Activated naive CD8-positive, alpha-beta T cell treated with anti-CD3 and anti-CD28 coated beads, Interleukin-2, amount 50 U/mL, for 24 hours (primary cell): ENCODE measurements around the gene TMC1.

Experiments
- ATAC-seq: fragments of 150-1000 bp; cut with Tn5 transposase; one replicate; pipeline ENCODE4 v1.10.0; 2021
- DNase-seq: peaks from one replicate; pipeline ENCODE4 v3.0.0; 2021
- H3K27ac Mint-ChIP-seq: one replicate; pipeline ENCODE4 v1.8.0; 2021; ENCODE audit warnings: mild to moderate bottlenecking, mixed read lengths
- H3K27me3 Mint-ChIP-seq: one replicate; pipeline ENCODE4 v1.8.0; 2021; ENCODE audit warnings: mixed read lengths
- H3K36me3 Mint-ChIP-seq: one replicate; pipeline ENCODE4 v1.8.0; 2021; ENCODE audit warnings: low read depth, mixed read lengths
- H3K4me1 Mint-ChIP-seq: one replicate; pipeline ENCODE4 v1.8.0; 2021; ENCODE audit warnings: mixed read lengths
- H3K4me3 Mint-ChIP-seq: one replicate; pipeline ENCODE4 v1.8.0; 2021; ENCODE audit warnings: mild to moderate bottlenecking, moderate library complexity, mixed read lengths
- H3K9me3 Mint-ChIP-seq: one replicate; pipeline ENCODE4 v1.8.0; 2021; ENCODE audit warnings: mixed read lengths

TMC1 gene

GRCh38 chr9:72635197-72635596 lies 113.8 kb downstream of the TMC1 start:
- H3K4me1 Mint-ChIP-seq, result peaks cover 16% of the 10 kb centered on the region
- H3K9me3 Mint-ChIP-seq, result peaks cover 13% of the 10 kb centered on the region
- no peak overlapping the region for H3K27ac Mint-ChIP-seq
- H3K36me3 Mint-ChIP-seq, result no peaks in the 10 kb centered on the region
- ATAC-seq, result peak; percentile 66
- DNase-seq, result peak; percentile 7
- no peak overlapping the region for H3K4me3 Mint-ChIP-seq
- peaks cover 4% of the 10 kb centered on the region for H3K27me3 Mint-ChIP-seq

- H3K9me3 Mint-ChIP-seq, result peaks cover 12% of the 10 kb centered on the region
- H3K27ac Mint-ChIP-seq, result no peak overlapping the region
- H3K27me3 Mint-ChIP-seq, result peaks cover 6% of the 10 kb centered on the region
- H3K4me1 Mint-ChIP-seq, result peaks cover 16% of the 10 kb centered on the region
- DNase-seq (no peak), ATAC-seq (no peak)
- no peak overlapping the region for H3K4me3 Mint-ChIP-seq
- no peaks in the 10 kb centered on the region for H3K36me3 Mint-ChIP-seq
Measured at GRCh38 chr9:72636621-72637020, 115.2 kb downstream of the TMC1 start.

GRCh38 chr9:72643651-72644050 lies 122.2 kb downstream of the TMC1 start:
- Mint-ChIP-seq H3K27me3 (peaks cover 5% of the 10 kb centered on the region), H3K4me3 (no peak overlapping the region), H3K4me1 (peaks cover under 1% of the 10 kb centered on the region), H3K27ac (no peak overlapping the region), H3K36me3 (no peaks in the 10 kb centered on the region), H3K9me3 (no peaks in the 10 kb centered on the region)
- DNase-seq (no peak), ATAC-seq (no peak)

GRCh38 chr9:72646061-72646460 lies 124.7 kb downstream of the TMC1 start:
- Mint-ChIP-seq H3K4me1 (peaks cover 3% of the 10 kb centered on the region), H3K9me3 (no peaks in the 10 kb centered on the region), H3K36me3 (no peaks in the 10 kb centered on the region), H3K4me3 (no peak overlapping the region), H3K27me3 (peaks cover 3% of the 10 kb centered on the region), H3K27ac (no peak overlapping the region)
- ATAC-seq, result no peak
- no peak for DNase-seq

GRCh38 chr9:72648324-72649126 lies 127.1 kb downstream of the TMC1 start:
- ATAC-seq, result no peak
- no peaks in the 10 kb centered on the region for H3K36me3 Mint-ChIP-seq

GRCh38 chr9:72649127-72649442 lies 127.7 kb downstream of the TMC1 start:
- peaks cover 3% of the 10 kb centered on the region for H3K4me1 Mint-ChIP-seq
- no peak overlapping the region for H3K4me3 Mint-ChIP-seq
- no peaks in the 10 kb centered on the region for H3K9me3 Mint-ChIP-seq
- H3K27ac Mint-ChIP-seq, result no peak overlapping the region
- peaks cover 7% of the 10 kb centered on the region for H3K27me3 Mint-ChIP-seq
- DNase-seq, result no peak
- no peak for ATAC-seq
- H3K36me3 Mint-ChIP-seq, result no peaks in the 10 kb centered on the region

More at GRCh38 chr9:72648324-72649126, 127.1 kb downstream of the TMC1 start:
- H3K4me1 Mint-ChIP-seq, result peaks cover 3% of the 10 kb centered on the region
- peaks cover 7% of the 10 kb centered on the region for H3K27me3 Mint-ChIP-seq
- H3K4me3 Mint-ChIP-seq, result no peak overlapping the region
- no peaks in the 10 kb centered on the region for H3K9me3 Mint-ChIP-seq
- DNase-seq, result no peak
- no peak overlapping the region for H3K27ac Mint-ChIP-seq

GRCh38 chr9:72650206-72650605 lies 128.8 kb downstream of the TMC1 start:
- Mint-ChIP-seq H3K4me3 (no peak overlapping the region), H3K27ac (no peak overlapping the region), H3K36me3 (no peaks in the 10 kb centered on the region), H3K4me1 (peaks cover 3% of the 10 kb centered on the region), H3K27me3 (peaks cover 10% of the 10 kb centered on the region), H3K9me3 (no peaks in the 10 kb centered on the region)
- DNase-seq (no peak), ATAC-seq (no peak)

GRCh38 chr9:72656021-72656420 lies 134.6 kb downstream of the TMC1 start:
- no peak for ATAC-seq
- peaks cover 14% of the 10 kb centered on the region for H3K27me3 Mint-ChIP-seq

GRCh38 chr9:72657023-72657422 lies 135.6 kb downstream of the TMC1 start:
- Mint-ChIP-seq H3K27ac (no peak overlapping the region), H3K9me3 (no peaks in the 10 kb centered on the region), H3K4me3 (no peak overlapping the region), H3K4me1 (no peaks in the 10 kb centered on the region), H3K27me3 (peaks cover 11% of the 10 kb centered on the region), H3K36me3 (no peaks in the 10 kb centered on the region)
- DNase-seq (no peak), ATAC-seq (no peak)

More at GRCh38 chr9:72656021-72656420, 134.6 kb downstream of the TMC1 start:
- Mint-ChIP-seq H3K9me3 (no peaks in the 10 kb centered on the region), H3K27ac (no peak overlapping the region), H3K4me1 (no peaks in the 10 kb centered on the region), H3K36me3 (no peaks in the 10 kb centered on the region), H3K4me3 (no peak overlapping the region)
- no peak for DNase-seq

- Mint-ChIP-seq H3K4me1 (no peaks in the 10 kb centered on the region), H3K27ac (no peak overlapping the region)
Measured at GRCh38 chr9:72658703-72659102, 137.3 kb downstream of the TMC1 start.

GRCh38 chr9:72661401-72662135 lies 140.2 kb downstream of the TMC1 start:
- ATAC-seq (no peak), DNase-seq (no peak)
- Mint-ChIP-seq H3K36me3 (no peaks in the 10 kb centered on the region), H3K27ac (no peak overlapping the region), H3K27me3 (peaks cover 8% of the 10 kb centered on the region), H3K9me3 (no peaks in the 10 kb centered on the region), H3K4me3 (no peak overlapping the region), H3K4me1 (no peaks in the 10 kb centered on the region)

More at GRCh38 chr9:72658703-72659102, 137.3 kb downstream of the TMC1 start:
- H3K36me3 Mint-ChIP-seq, result no peaks in the 10 kb centered on the region
- ATAC-seq (no peak), DNase-seq (no peak)
- peaks cover 8% of the 10 kb centered on the region for H3K27me3 Mint-ChIP-seq
- H3K9me3 Mint-ChIP-seq, result no peaks in the 10 kb centered on the region
- no peak overlapping the region for H3K4me3 Mint-ChIP-seq

- no peak overlapping the region for H3K4me3 Mint-ChIP-seq
- peaks cover 15% of the 10 kb centered on the region for H3K27me3 Mint-ChIP-seq
- no peaks in the 10 kb centered on the region for H3K4me1 Mint-ChIP-seq
- ATAC-seq, result no peak
- no peak for DNase-seq
- no peak overlapping the region for H3K27ac Mint-ChIP-seq
- H3K36me3 Mint-ChIP-seq, result no peaks in the 10 kb centered on the region
- H3K9me3 Mint-ChIP-seq, result no peaks in the 10 kb centered on the region
Measured at GRCh38 chr9:72665421-72665820, 144.0 kb downstream of the TMC1 start.

- Mint-ChIP-seq H3K4me3 (no peak overlapping the region), H3K9me3 (no peaks in the 10 kb centered on the region), H3K27ac (no peak overlapping the region), H3K27me3 (peaks cover 15% of the 10 kb centered on the region), H3K4me1 (no peaks in the 10 kb centered on the region), H3K36me3 (no peaks in the 10 kb centered on the region)
- no peak for ATAC-seq
- no peak for DNase-seq
Measured at GRCh38 chr9:72667181-72667580, 145.8 kb downstream of the TMC1 start.

- ATAC-seq, result no peak
- peaks cover 1% of the 10 kb centered on the region for H3K27me3 Mint-ChIP-seq
- no peak overlapping the region for H3K27ac Mint-ChIP-seq
- H3K9me3 Mint-ChIP-seq, result no peaks in the 10 kb centered on the region
- H3K4me3 Mint-ChIP-seq, result no peak overlapping the region
- no peak for DNase-seq
- H3K36me3 Mint-ChIP-seq, result no peaks in the 10 kb centered on the region
- H3K4me1 Mint-ChIP-seq, result no peaks in the 10 kb centered on the region
Measured at GRCh38 chr9:72674961-72675360, 153.6 kb downstream of the TMC1 start.

- no peak for ATAC-seq
Measured at GRCh38 chr9:72675586-72675985, 154.2 kb downstream of the TMC1 start.

More at GRCh38 chr9:72675586-72675985, 154.2 kb downstream of the TMC1 start:
- no peak for DNase-seq
- Mint-ChIP-seq H3K4me1 (no peaks in the 10 kb centered on the region), H3K36me3 (no peaks in the 10 kb centered on the region), H3K9me3 (no peaks in the 10 kb centered on the region), H3K4me3 (no peak overlapping the region), H3K27ac (no peak overlapping the region), H3K27me3 (peaks cover 1% of the 10 kb centered on the region)
